ENCODE measurements around the gene SERPING1. TPM values are rescaled to one million over a fixed set of nuclear protein-coding genes. Genes with fewer than 3 reads are reported as not detected.

Gene SERPING1
- total RNA-seq, 4 donors from 2014 or later: 29.9 to 158 (median 93.1) TPM

DNA sequence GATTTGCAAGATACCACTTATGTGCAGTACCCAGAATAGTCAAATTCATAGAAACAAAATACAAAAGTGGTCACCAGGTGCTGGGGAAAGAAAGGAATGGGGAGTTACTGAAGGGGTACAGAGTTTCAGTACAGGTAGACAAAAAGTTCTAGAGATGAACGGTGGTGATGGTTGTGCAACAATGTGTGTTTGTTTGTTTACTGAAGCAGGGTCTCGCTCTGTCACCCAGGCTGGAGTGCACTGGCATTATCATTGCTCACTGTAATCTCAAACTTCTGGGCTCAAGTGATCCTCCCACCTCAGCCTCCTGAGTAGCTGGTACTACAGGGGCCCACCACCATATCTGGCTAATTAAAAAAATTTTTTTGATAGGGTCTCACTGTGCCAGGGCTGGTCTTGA is 42.1 kb upstream of the SERPING1 start:
- TF ChIP-seq, protein P1, sequence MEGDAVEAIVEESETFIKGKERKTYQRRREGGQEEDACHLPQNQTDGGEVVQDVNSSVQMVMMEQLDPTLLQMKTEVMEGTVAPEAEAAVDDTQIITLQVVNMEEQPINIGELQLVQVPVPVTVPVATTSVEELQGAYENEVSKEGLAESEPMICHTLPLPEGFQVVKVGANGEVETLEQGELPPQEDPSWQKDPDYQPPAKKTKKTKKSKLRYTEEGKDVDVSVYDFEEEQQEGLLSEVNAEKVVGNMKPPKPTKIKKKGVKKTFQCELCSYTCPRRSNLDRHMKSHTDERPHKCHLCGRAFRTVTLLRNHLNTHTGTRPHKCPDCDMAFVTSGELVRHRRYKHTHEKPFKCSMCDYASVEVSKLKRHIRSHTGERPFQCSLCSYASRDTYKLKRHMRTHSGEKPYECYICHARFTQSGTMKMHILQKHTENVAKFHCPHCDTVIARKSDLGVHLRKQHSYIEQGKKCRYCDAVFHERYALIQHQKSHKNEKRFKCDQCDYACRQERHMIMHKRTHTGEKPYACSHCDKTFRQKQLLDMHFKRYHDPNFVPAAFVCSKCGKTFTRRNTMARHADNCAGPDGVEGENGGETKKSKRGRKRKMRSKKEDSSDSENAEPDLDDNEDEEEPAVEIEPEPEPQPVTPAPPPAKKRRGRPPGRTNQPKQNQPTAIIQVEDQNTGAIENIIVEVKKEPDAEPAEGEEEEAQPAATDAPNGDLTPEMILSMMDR (IDR thresholded peaks at IDR 0.05): no peak
- TF ChIP-seq POLR2A (IDR thresholded peaks at IDR 0.05): no peak
- Histone ChIP-seq H3K27me3 (no peaks in the 10 kb centered on the region), H3K27ac (no peak overlapping the region), H3K4me3 (no peak overlapping the region), H3K9me3 (no peaks in the 10 kb centered on the region), H3K4me1 (no peaks in the 10 kb centered on the region), H3K36me3 (peaks cover 0 to 84% (median 0%) of the 10 kb centered on the region in 3 donors)
- DNase-seq: no peak

- no peaks in the 10 kb centered on the region for H3K9me3 ChIP-seq
- no peaks in the 10 kb centered on the region for H3K4me1 ChIP-seq
- no peak overlapping the region for H3K4me3 ChIP-seq
- no peak overlapping the region for H3K27ac ChIP-seq
- DNase-seq: no peak
- H3K27me3 ChIP-seq: no peaks in the 10 kb centered on the region
- H3K36me3 ChIP-seq: peaks cover 0 to 78% (median 0%) of the 10 kb centered on the region in 3 donors
- TF ChIP-seq POLR2A (IDR thresholded peaks at IDR 0.05): no peak
- TF ChIP-seq, protein P1 (IDR thresholded peaks at IDR 0.05): no peak
These were observed 41.4 kb upstream of the SERPING1 start for GRCh38 chr11:57556041-57556440.

- no peak overlapping the region for H3K4me3 ChIP-seq
- H3K27me3 ChIP-seq: no peaks in the 10 kb centered on the region
- H3K9me3 ChIP-seq: no peaks in the 10 kb centered on the region
- peaks cover 0 to 4% (median 0%) of the 10 kb centered on the region in 4 donors for H3K4me1 ChIP-seq
- no peak overlapping the region for H3K27ac ChIP-seq
- no peak for TF ChIP-seq POLR2A (IDR thresholded peaks at IDR 0.05)
- TF ChIP-seq, protein P1 (IDR thresholded peaks at IDR 0.05): no peak
- H3K36me3 ChIP-seq: peaks cover 0 to 40% (median 0%) of the 10 kb centered on the region in 3 donors
- no peak for DNase-seq
These were observed 37.3 kb upstream of the SERPING1 start for GRCh38 chr11:57560146-57560545.

DNA sequence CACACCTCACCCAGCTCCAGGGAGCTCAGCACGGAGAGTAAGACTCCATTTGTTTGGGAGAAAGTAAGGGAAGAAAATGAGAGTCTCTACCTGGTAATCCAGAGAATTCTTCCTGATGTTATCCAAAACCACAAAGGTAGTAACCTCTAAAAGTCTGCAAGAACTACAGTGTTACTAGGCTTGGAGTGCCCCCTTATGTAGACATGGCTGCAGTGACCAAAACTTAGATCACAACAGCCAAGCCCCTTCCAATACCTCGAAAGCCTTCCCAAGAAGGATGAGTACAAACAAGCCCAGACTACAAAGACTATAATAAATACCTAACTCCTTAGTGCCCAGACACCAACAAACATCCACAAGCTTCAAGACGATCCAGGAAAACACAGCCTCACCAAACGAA is 34.9 kb upstream of the SERPING1 start:
- H3K27me3 ChIP-seq: no peaks in the 10 kb centered on the region
- H3K4me3 ChIP-seq: no peak overlapping the region
- H3K27ac ChIP-seq: no peak overlapping the region
- H3K36me3 ChIP-seq: peaks cover 0 to 19% (median 0%) of the 10 kb centered on the region in 3 donors
- H3K9me3 ChIP-seq: no peaks in the 10 kb centered on the region
- DNase-seq: no peak
- TF ChIP-seq, protein P1 (IDR thresholded peaks at IDR 0.05): no peak
- TF ChIP-seq POLR2A (IDR thresholded peaks at IDR 0.05): no peak
- H3K4me1 ChIP-seq: peaks cover 0 to 18% (median 6%) of the 10 kb centered on the region in 4 donors

DNA sequence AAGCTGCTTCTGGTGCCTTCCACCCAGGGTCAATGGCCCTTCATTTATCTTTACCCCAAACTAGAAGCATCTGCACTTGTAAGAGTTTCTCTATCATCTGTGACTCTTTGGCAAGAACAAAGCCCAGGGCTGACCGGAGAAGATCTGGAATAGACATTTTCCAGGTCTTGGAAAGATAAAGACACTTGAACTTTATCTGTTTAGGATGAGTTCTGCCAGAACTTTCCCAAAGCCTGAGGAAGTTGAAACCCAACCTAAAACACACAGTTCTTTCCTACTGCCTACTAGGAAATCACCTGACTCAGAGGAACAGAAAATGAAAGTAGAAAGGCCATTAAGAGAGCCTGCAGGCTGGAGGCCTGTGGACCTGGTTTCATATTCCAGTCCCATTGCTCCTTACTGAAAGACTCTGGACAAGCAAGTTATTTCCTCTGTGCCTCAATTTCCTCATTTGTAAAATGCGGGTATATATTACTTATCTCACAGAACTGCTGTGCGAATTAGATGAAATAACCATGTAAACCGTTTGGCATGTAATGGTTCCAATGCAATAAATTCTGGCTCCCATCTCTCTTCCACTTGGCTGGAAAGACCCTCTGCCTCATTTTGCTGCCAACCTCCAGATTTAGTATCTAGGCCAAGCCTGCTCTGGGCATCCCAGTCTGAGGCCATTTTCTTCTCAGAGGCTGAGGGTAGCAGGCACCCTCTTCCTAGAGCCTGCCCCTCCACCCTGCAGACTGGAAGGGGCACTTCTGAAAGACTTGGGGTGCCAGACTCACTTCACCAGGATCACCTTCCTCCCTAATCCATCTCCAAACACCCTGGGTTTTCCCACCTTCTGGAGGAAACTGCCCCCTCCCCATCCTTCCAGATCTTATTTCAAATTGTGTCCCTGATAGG is 31.2 kb upstream of the SERPING1 start:
- Histone ChIP-seq H3K27me3 (no peaks in the 10 kb centered on the region), H3K9me3 (no peaks in the 10 kb centered on the region), H3K36me3 (no peaks in the 10 kb centered on the region), H3K4me1 (peaks cover 0 to 18% (median 6%) of the 10 kb centered on the region in 4 donors), H3K4me3 (peak overlapping the region; percentile 61 to 97 (median 80)), H3K27ac (peak overlapping the region; percentile 87 to 95 (median 91))
- no peak for TF ChIP-seq POLR2A (IDR thresholded peaks at IDR 0.05)
- TF ChIP-seq, protein P1 (IDR thresholded peaks at IDR 0.05): no peak
- DNase-seq: peak in 2 of 3 donors; percentile 55 to 72
